ENCODE measurements around the gene PLEKHA7.

- no peak for TF ChIP-seq POLR2A (IDR thresholded peaks at IDR 0.05; ENCODE audit: low read length)
- no peak for TF ChIP-seq GATA1 (IDR thresholded peaks at IDR 0.05; ENCODE audit: low read depth, low read length)
Measured at GRCh38 chr11:16787035-16787742, 227.0 kb downstream of the PLEKHA7 start.
